HT1080 (cell line): ENCODE results near the gene TMEM45B. TPM values are rescaled to one million over a fixed set of nuclear protein-coding genes. Genes with fewer than 3 reads are reported as not detected.

ENCODE experiments used
- DNase-seq: peaks from one replicate; pipeline ENCODE4 v3.0.0-alpha.2; 2015; ENCODE audit warnings: low read depth
- small RNA-seq: library from RNA; depleted of rRNA; stranded (forward); fragments of <200 nt; gene quantifications from one replicate; pipeline ENCODE3, GENCODE V24; 2014
- total RNA-seq: library from RNA; depleted of rRNA; stranded (reverse); fragments of >200 nt; shearing (Covaris generic); gene quantifications from 2 replicates; pipeline ENCODE4 v1.2.3, GENCODE V29; 2014; rRNA removed

Gene TMEM45B
- total RNA-seq, 1 experiment from 2014 or later: not detected

DNA sequence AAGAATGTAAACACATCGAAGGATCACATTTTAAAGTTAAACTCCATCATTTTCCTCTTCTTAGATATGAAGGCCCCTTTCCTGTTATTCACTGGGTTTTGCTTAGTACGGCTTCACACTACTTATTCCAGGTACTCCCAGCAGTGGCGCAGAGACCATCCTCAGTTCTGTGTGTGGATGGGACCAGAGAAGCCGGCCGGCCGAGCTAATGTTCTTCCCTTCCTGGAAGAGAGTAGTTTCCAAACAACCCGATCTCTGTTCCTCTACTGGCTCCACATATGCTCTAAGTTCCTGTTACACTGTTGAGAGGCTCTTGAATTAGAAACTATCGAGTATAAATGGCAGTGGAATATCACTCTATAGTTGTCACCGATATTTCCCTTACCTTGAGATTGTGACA lies 80.4 kb downstream of the TMEM45B start:
- DNase-seq: no peak

DNA sequence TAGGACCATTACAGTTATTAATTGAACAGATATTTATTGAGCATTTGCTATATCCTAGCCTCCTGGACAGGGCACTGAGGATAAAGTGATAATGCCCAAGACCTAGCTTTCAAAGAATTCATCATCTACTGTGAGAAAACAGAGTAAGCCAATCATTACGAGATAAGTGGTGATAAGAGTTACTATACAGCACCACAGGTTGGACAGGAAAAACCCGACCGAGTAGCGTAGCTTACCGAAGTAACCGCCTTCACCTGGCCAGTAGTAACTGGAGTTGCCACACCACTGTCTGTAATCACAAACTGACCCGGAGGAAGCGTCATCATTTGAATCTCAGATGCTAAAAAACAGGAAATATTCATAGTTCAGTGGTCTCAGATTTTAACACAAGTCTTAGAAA lies 89.8 kb downstream of the TMEM45B start:
- no peak for DNase-seq

Small RNAs within 50 kb of the gene (small RNA-seq; reads per million reads assigned to genes)
- not detected for gene AP003327.1

Other genes with a start within 250 kb of the TMEM45B start
- gene NFRKB, start 79.7 kb downstream of the TMEM45B start, total RNA-seq: 22.9 and 23.6 TPM in 2 replicates
- 4.0 and 6.5 TPM in 2 replicates for gene PRDM10, start 187.0 kb downstream of the TMEM45B start, total RNA-seq